OCI-LY7 (cell line): Measurements from ENCODE around the gene AMPD3.

Experiments
- EZH2phosphoT487 ChIP-seq: fragments of 200-600 bp; sonication (generic); IDR thresholded peaks from 2 replicates; pipeline ENCODE4 v1.6.1; 2018; ENCODE audit warnings: low read depth, borderline replicate concordance, mild to moderate bottlenecking, mixed run types, antibody characterized with exemption, low read length, moderate library complexity, mixed read lengths
- TF ChIP-seq, protein P1 (sequence below): fragments of 200-600 bp; sonication (generic); conservative IDR thresholded peaks from 2 replicates; pipeline ENCODE4 v1.5.1; 2014; ENCODE audit warnings: mild to moderate bottlenecking, antibody characterized with exemption, low read length, moderate library complexity, mixed read lengths

- TF ChIP-seq, protein P1, sequence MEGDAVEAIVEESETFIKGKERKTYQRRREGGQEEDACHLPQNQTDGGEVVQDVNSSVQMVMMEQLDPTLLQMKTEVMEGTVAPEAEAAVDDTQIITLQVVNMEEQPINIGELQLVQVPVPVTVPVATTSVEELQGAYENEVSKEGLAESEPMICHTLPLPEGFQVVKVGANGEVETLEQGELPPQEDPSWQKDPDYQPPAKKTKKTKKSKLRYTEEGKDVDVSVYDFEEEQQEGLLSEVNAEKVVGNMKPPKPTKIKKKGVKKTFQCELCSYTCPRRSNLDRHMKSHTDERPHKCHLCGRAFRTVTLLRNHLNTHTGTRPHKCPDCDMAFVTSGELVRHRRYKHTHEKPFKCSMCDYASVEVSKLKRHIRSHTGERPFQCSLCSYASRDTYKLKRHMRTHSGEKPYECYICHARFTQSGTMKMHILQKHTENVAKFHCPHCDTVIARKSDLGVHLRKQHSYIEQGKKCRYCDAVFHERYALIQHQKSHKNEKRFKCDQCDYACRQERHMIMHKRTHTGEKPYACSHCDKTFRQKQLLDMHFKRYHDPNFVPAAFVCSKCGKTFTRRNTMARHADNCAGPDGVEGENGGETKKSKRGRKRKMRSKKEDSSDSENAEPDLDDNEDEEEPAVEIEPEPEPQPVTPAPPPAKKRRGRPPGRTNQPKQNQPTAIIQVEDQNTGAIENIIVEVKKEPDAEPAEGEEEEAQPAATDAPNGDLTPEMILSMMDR, result no peak
- no peak for TF ChIP-seq EZH2phosphoT487
Observed at GRCh38 chr11:10515418-10515817, 60.4 kb downstream of the AMPD3 start.
